22Rv1 (cell line): ENCODE results near the gene CAPN13.

ENCODE experiments used
- CTCF ChIP-seq: fragments of 450-650 bp; IDR thresholded peaks from 2 replicates; pipeline ENCODE4 v1.5.1; 2017; ENCODE audit warnings: mild to moderate bottlenecking
- ZFX ChIP-seq: fragments of 450-650 bp; IDR thresholded peaks from 2 replicates; pipeline ENCODE4 v1.6.1; 2017; ENCODE audit warnings: antibody characterized with exemption, borderline replicate concordance

DNA sequence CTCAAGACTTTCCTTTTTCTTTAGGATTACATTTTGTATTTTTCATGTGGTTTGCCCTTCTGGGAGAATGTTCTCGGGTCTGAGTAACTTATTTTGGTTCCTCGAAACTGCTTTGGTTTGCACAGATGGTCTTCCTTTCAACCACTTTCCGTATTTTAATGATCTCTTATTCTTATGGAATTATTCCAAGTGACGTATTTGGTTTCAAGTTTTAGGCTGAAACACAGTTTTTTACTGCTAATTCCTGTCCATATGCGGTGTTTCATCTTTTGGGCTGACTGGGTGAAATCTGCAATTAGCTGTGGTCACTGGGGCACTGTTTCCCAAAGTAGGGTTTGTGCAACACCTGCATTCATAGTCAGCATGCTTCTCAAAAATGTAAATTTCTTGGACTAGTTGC lies 122.7 kb downstream of the CAPN13 start:
- TF ChIP-seq CTCF: no peak
- TF ChIP-seq ZFX: no peak
